NCI-H1417 treated with DMSO at 0.1 percent for 48 hours (cell line): ENCODE data around the gene GPC3.
"Not testable (repeated sequence)": the region's sequence is repeated elsewhere in the genome, so short reads cannot be mapped to it uniquely, and the experiment has no call there.

Experiments used
- DNase-seq: peaks from one replicate; lab custom pipeline; 2025; lab: John Stamatoyannopoulos, UW

Gene GPC3

DNA sequence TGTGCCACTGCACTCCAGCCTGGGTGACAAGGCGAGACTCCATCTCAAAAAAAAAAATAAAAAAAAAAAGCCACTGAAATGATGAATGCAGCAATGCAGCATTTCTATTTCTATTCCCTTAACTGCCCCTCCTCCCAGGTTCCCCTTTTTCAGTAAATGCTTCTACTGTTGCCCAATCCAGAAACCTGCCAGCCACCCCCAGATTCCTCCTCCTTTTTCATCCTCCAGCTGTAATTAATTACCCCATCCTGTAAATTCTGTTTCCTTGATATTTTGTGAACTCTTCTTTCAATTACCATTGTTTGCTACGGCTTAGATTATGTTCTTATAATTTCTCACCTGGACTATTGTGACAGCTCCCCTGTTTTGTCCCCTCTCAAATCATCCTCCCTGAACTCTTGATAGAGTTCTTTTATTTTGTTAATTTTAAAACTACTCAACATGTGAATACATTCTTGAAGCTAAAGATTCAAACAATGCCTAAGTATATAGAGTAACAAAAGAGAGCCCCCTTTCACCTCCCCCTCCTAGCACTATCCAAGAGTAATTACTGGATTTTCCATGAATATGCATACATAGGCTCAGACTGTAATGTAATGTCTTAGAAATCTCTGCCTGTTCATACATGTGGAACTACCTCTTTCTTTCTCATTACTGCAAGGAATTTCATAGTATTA is 429.5 kb downstream of the GPC3 start:
- DNase-seq, result no peak

- DNase-seq, result no peak
Measured at GRCh38 chrX:133550665-133551485, 434.5 kb downstream of the GPC3 start.

- no peak for DNase-seq
Measured at GRCh38 chrX:133549295-133549933, 436.0 kb downstream of the GPC3 start.

GRCh38 chrX:133546441-133546840 is 439.0 kb downstream of the GPC3 start:
- no peak for DNase-seq

DNA sequence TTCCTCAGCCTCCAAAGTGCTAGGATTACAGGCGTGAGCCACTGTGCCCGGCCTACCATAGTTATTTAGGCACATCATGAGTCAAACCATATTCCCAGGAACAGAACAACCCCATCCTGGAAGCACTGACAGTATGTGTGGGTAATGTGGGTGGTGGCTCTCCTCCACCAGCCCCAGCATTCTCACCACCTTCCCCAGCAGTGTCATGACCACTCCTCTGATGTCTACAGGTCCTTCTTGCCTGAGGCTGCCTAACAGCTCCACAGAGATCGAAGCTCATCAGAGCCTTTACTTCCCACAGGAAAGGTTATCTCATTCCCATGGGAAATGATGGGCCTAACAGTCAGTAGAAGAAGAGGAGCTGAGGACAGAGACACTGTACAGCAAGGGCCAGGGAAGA is 440.6 kb downstream of the GPC3 start:
- DNase-seq, result no peak

- DNase-seq, result no peak
Measured at GRCh38 chrX:133544115-133544514, 441.3 kb downstream of the GPC3 start.

GRCh38 chrX:133543654-133544053 is 441.7 kb downstream of the GPC3 start:
- no peak for DNase-seq

GRCh38 chrX:133542476-133542875 is 442.9 kb downstream of the GPC3 start:
- DNase-seq, result no peak

DNA sequence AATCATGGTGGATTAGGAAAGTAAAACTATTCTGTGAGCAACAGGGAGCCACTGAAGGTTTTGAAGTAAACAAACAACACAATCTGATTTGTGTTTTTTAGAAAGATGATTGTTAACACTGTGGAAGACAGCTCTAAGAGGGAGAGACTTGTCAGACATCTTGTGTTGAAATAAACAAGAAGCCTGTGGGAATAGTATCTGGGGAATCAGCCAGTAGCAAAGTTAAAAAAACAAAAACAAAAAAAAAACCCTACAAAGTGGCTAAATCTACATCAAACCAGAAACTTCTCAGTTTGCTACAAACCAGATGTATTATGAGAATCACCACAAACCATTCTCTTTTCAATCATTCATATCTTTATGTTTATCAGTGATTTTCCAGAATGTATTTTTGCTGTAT is 444.4 kb downstream of the GPC3 start:
- DNase-seq, result no peak

- no peak for DNase-seq
Measured at GRCh38 chrX:133538148-133538547, 447.2 kb downstream of the GPC3 start.

DNA sequence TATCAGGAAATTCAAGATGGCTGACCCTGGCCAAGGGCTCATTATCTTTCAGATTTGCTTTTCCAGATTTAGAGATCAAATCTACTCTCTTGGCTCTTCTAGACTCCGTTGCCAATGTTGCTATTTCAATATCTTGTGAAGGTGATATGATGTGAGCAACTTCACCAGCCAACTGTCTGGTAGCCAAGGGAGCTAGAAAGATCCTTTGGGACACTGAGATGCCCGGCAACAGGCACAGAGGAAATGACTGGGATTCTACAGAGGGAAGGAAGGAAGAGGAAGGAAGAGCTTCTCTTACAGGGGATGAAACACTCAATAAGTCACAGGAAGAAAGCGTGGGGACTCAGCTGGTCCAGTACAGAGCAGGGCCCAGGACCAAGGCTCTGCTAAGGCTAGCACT is 448.3 kb downstream of the GPC3 start:
- DNase-seq, result no peak

DNA sequence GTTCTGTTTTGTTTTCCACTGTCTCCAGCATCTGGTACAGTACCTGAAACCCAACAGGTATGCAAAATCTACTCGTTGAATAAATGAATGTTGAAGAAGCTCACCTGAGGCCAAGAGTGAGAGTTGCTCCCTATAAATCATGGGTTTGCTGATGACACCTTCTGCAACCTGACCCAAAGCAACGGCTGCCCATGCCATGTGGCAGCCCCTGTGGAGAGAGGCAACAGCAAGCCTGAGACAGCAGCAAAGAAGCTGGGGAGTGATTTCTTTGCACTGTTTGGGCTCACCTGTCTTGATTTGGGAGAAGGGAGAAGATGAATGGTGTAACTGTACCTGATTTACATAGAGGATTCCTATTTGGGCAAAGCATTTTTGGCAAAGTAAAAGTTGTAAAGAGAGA is 450.3 kb downstream of the GPC3 start:
- no peak for DNase-seq

- DNase-seq, result no peak
Measured at GRCh38 chrX:133534172-133534571, 451.2 kb downstream of the GPC3 start.

DNA sequence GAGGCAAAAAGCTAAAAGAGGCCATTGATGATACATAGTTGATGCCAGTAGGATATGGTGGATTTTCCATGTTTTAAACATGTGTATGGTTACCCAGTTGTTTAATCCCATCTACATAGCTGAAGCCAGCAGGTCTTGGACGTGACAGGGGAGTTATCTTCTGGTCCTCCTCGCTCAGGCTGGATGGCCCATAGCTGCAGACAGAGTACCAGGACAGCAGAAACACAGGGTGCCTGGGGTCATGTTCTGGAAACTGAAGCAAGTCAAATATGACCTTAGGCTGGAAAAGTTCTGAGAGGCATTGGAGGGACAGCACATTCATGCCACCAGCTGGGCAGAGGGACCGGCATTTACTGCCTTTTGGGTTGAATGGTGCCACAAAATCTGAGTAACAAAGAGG is 452.1 kb downstream of the GPC3 start:
- no peak for DNase-seq

- DNase-seq, result no peak
Measured at GRCh38 chrX:133530960-133531359, 454.4 kb downstream of the GPC3 start.

- DNase-seq, result no peak
Measured at GRCh38 chrX:133529578-133529977, 455.8 kb downstream of the GPC3 start.

- DNase-seq, result no peak
Measured at GRCh38 chrX:133527825-133528224, 457.6 kb downstream of the GPC3 start.

DNA sequence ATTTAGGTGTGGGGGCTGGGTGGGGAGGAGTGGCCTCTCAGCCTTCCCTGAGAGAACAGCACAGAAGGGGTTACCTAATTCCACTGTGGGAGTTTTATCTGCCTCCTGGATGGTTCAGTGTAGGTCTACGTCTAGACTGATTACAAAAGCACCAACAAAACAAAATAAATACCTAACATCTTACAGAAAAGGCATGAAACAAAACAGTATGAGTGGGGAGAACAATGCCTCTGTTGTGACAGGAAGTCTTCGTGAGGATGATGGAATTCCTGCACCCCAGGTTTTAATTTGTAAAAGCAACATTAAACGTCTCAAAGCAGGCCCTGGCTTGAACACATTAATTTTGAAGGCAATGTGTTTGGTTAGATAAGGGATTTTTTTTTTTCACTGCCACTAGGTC is 458.0 kb downstream of the GPC3 start:
- DNase-seq, result no peak

GRCh38 chrX:133526773-133527172 is 458.6 kb downstream of the GPC3 start:
- DNase-seq, result not testable (repeated sequence)

DNA sequence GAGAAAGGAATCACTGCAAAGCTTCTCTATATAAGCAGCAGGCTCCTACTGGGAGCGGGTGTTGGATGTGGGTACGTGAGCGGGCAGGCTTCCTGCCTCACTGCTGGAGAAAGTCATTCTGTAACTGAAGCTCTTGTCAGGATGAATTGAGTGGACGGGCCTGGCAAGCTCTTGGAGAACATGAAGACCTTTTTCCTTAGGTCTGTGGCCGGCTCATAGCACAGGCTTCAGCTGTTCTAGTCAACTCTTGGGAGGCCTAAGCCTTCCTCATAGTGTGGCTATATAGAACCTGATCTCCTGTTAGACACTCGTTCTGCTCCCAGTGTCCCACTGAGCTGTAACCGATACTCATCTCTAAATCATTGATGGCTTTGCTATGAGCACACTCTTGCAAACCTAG is 461.9 kb downstream of the GPC3 start:
- DNase-seq, result no peak

GRCh38 chrX:133523081-133523487 is 462.3 kb downstream of the GPC3 start:
- no peak for DNase-seq

- DNase-seq, result no peak
Measured at GRCh38 chrX:133516686-133517085, 468.7 kb downstream of the GPC3 start.

DNA sequence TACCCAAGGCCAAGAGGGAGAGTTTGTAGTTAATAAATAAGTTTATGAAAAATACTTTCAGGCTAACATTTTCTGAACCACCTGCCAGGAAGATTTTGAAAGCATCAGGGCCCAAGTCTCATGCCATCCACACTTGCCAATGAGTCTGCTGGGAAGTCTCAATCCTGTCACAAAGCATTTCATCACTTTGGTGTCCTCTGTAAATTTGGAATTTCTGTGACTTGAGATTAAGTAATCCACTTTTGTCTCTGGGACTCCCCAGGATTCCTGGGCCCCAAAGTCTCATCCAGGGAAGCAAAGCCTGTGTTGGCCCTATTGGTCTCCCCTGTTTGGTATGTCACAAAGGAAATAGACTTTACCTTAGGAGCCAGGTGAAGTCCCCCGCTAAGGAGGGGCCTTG is 470.9 kb downstream of the GPC3 start:
- DNase-seq, result no peak
